Liver (tissue), 3 donors: Measurements from ENCODE around the gene PTH1R.
A peak's percentile ranks its signal among the peaks of the same experiment; 100 is the strongest.

ENCODE experiments used
- EGR1 ChIP-seq, 2 donors: IDR thresholded peaks; 2 replicates each; pipeline ENCODE4 v1.6.1; 2016 to 2018; ENCODE audit warnings: antibody characterized with exemption in 2 of 2, low read depth in 2 of 2
- FOXA1 ChIP-seq: IDR thresholded peaks from 2 replicates; pipeline ENCODE4 v1.6.1; 2016; ENCODE audit warnings: antibody characterized with exemption
- GABPA ChIP-seq, 2 donors: IDR thresholded peaks in 1 of 2; conservative IDR thresholded peaks in 1 of 2; 2 replicates each; pipeline ENCODE4 v1.6.1; 2016; ENCODE audit warnings: antibody characterized with exemption in 2 of 2, mild to moderate bottlenecking in 1 of 2, moderate library complexity in 1 of 2
- RAD21 ChIP-seq, 2 donors: IDR thresholded peaks; 2 replicates each; pipeline ENCODE4 v1.6.1; 2016; ENCODE audit warnings: antibody characterized with exemption in 2 of 2, mild to moderate bottlenecking in 2 of 2
- REST ChIP-seq: IDR thresholded peaks from 2 replicates; pipeline ENCODE4 v1.6.1; 2016; ENCODE audit warnings: antibody characterized with exemption, mild to moderate bottlenecking
- RXRA ChIP-seq, 2 donors: IDR thresholded peaks; 2 replicates each; pipeline ENCODE4 v1.6.1; 2017 to 2018; ENCODE audit warnings: antibody characterized with exemption in 2 of 2, mild to moderate bottlenecking in 1 of 2
- TAF1 ChIP-seq: conservative IDR thresholded peaks from 2 replicates; pipeline ENCODE4 v1.6.1; 2016; ENCODE audit warnings: antibody characterized with exemption, mild to moderate bottlenecking
- YY1 ChIP-seq: IDR thresholded peaks from 2 replicates; pipeline ENCODE4 v1.6.1; 2016; ENCODE audit warnings: antibody characterized with exemption, mild to moderate bottlenecking
- ZBTB33 ChIP-seq: IDR thresholded peaks from 2 replicates; pipeline ENCODE4 v1.6.1; 2016; ENCODE audit warnings: antibody characterized with exemption
- TF ChIP-seq, protein P1 (sequence below): fragments of 150-350 bp; IDR thresholded peaks from 2 replicates; pipeline ENCODE4 v1.5.1; 2017; ENCODE audit warnings: improper control_type of control experiment, low read depth, low read length; ENCODE audit not compliant: missing input control
- TF ChIP-seq, protein P2 (sequence below): IDR thresholded peaks from 2 replicates; pipeline ENCODE4 v1.6.1; 2016; ENCODE audit warnings: antibody characterized with exemption
- donor health status: healthy.
- donor health status: healthy.

DNA sequence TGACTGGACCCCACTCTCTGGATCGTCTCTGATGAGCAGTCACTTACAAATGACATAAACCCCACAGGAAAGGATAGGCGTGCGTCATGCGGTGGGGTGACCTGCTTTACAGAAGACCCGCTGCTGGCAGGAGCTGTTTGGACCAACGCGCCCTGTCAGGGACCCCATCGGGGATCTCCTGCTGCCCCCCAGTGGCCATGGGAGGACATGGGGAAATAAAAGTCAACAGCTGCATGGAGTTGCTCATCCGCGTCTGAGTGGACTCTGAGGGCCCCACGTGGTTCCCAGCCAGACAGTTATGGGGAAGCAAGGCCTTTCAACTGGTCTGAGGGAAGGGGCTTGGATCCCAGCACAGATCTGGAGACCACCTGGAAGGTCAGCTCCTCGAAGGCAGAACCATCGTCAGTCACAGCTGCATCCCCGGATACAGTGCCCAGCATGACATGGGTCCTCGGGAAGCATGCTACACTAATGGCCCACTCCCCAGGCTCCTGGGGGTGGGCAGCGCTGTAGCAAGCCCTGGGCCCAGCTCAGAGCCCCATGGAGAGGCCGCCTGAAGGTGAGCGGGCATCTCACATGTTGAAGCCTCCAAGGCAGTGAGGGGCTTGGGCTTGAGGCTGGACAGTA is 32.1 kb downstream of the PTH1R start:
- TF ChIP-seq, protein P1, sequence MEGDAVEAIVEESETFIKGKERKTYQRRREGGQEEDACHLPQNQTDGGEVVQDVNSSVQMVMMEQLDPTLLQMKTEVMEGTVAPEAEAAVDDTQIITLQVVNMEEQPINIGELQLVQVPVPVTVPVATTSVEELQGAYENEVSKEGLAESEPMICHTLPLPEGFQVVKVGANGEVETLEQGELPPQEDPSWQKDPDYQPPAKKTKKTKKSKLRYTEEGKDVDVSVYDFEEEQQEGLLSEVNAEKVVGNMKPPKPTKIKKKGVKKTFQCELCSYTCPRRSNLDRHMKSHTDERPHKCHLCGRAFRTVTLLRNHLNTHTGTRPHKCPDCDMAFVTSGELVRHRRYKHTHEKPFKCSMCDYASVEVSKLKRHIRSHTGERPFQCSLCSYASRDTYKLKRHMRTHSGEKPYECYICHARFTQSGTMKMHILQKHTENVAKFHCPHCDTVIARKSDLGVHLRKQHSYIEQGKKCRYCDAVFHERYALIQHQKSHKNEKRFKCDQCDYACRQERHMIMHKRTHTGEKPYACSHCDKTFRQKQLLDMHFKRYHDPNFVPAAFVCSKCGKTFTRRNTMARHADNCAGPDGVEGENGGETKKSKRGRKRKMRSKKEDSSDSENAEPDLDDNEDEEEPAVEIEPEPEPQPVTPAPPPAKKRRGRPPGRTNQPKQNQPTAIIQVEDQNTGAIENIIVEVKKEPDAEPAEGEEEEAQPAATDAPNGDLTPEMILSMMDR = peak; percentile 84
- TF ChIP-seq RAD21 (IDR thresholded peaks at IDR 0.05) (peak; percentile 93 to 95), TAF1 (no peak), EGR1 (IDR thresholded peaks at IDR 0.05; ENCODE audit: low read depth in 2 of 2) (no peak), RXRA (IDR thresholded peaks at IDR 0.05) (peak in 1 of 2 donors; percentile 19), REST (no peak), YY1 (no peak), ZBTB33 (no peak), GABPA (IDR thresholded peaks at IDR 0.05 in 1 of 2, conservative IDR thresholded peaks at IDR 0.05 in 1 of 2) (no peak), FOXA1 (no peak)
- TF ChIP-seq, protein P2, sequence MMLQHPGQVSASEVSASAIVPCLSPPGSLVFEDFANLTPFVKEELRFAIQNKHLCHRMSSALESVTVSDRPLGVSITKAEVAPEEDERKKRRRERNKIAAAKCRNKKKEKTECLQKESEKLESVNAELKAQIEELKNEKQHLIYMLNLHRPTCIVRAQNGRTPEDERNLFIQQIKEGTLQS = no peak
